22Rv1 (cell line): ENCODE data around the gene BIRC5.

Experiments used
- CTCF ChIP-seq: fragments of 450-650 bp; IDR thresholded peaks from 2 replicates; pipeline ENCODE4 v1.5.1; 2017; ENCODE audit warnings: mild to moderate bottlenecking
- ZFX ChIP-seq: fragments of 450-650 bp; IDR thresholded peaks from 2 replicates; pipeline ENCODE4 v1.6.1; 2017; ENCODE audit warnings: antibody characterized with exemption, borderline replicate concordance

GRCh38 chr17:78202666-78203065 lies 11.4 kb upstream of the BIRC5 start:
- TF ChIP-seq CTCF (no peak), ZFX (no peak)
